Memory B cell (primary cell): Measurements from ENCODE around the gene GOLIM4.

ENCODE experiments used
- ATAC-seq: fragments of 150-1000 bp; cut with Tn5 transposase; 2 replicates; pipeline ENCODE4 v1.10.0; 2021; ENCODE audit warnings: low read depth, mild to moderate bottlenecking, moderate library complexity
- DNase-seq, 2 donors: peaks; one replicate each; pipeline ENCODE4 v3.0.0; 2022; ENCODE audit warnings: low spot score in 2 of 2
- H3K27ac Mint-ChIP-seq: one replicate; pipeline ENCODE4 v1.8.0; 2022; ENCODE audit warnings: mild to moderate bottlenecking, moderate library complexity, mixed read lengths
- H3K27me3 Mint-ChIP-seq: one replicate; pipeline ENCODE4 v1.8.0; 2022; ENCODE audit warnings: mixed read lengths
- H3K36me3 Mint-ChIP-seq: one replicate; pipeline ENCODE4 v1.8.0; 2022; ENCODE audit warnings: mild to moderate bottlenecking, mixed read lengths
- H3K4me1 Mint-ChIP-seq: one replicate; pipeline ENCODE4 v1.8.0; 2022; ENCODE audit warnings: mixed read lengths
- H3K4me3 Mint-ChIP-seq: one replicate; pipeline ENCODE4 v1.8.0; 2022; ENCODE audit warnings: mild to moderate bottlenecking, moderate library complexity, mixed read lengths
- H3K9me3 Mint-ChIP-seq: one replicate; pipeline ENCODE4 v1.8.0; 2022; ENCODE audit warnings: mixed read lengths

The GOLIM4 gene

DNA sequence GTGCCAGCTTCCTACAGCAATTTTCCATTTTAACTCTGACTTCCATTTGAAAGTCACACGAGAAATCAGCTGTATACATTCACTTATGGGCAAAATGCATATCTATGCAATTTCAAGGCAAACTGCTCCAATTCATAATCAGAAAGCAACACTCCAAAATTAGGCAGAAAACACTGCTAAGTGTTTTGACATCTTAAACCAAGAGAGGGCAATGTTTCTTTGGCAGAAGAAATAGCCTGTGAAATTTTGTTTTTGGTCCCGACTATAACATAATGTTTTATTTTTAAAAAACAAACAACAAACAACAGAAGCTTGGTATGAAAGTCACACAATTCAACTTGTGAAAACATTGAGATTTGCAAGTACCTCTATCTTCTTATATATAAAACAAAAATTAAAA is 42.6 kb downstream of the GOLIM4 start:
- peaks cover 4% of the 10 kb centered on the region for H3K4me1 Mint-ChIP-seq
- H3K9me3 Mint-ChIP-seq = no peaks in the 10 kb centered on the region
- ATAC-seq (no peak), DNase-seq (no peak)
- no peak overlapping the region for H3K27ac Mint-ChIP-seq
- peaks cover 6% of the 10 kb centered on the region for H3K36me3 Mint-ChIP-seq
- no peak overlapping the region for H3K4me3 Mint-ChIP-seq
- no peaks in the 10 kb centered on the region for H3K27me3 Mint-ChIP-seq

DNA sequence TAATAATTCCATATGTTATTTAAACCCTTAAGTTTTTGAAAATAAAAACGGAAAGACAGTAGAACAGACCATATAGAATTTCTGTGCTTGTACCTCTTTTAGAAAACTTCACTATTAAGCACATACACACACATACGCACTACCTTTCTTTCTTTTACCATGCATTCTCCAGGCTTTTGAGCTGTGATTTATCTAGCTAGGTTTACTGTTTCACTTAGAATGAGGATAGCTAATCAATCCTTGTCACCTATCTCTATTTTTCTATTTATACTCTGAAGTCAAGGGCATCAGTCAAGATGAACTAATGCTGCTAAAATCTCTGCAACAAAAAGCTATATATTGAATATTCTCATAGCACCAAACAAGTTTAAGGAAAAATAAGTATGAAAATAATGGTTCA is 43.2 kb downstream of the GOLIM4 start:
- H3K27ac Mint-ChIP-seq = no peak overlapping the region
- no peak for DNase-seq
- H3K27me3 Mint-ChIP-seq = no peaks in the 10 kb centered on the region
- peaks cover 6% of the 10 kb centered on the region for H3K36me3 Mint-ChIP-seq
- no peak overlapping the region for H3K4me3 Mint-ChIP-seq
- no peaks in the 10 kb centered on the region for H3K9me3 Mint-ChIP-seq
- peaks cover 4% of the 10 kb centered on the region for H3K4me1 Mint-ChIP-seq
- ATAC-seq = no peak

DNA sequence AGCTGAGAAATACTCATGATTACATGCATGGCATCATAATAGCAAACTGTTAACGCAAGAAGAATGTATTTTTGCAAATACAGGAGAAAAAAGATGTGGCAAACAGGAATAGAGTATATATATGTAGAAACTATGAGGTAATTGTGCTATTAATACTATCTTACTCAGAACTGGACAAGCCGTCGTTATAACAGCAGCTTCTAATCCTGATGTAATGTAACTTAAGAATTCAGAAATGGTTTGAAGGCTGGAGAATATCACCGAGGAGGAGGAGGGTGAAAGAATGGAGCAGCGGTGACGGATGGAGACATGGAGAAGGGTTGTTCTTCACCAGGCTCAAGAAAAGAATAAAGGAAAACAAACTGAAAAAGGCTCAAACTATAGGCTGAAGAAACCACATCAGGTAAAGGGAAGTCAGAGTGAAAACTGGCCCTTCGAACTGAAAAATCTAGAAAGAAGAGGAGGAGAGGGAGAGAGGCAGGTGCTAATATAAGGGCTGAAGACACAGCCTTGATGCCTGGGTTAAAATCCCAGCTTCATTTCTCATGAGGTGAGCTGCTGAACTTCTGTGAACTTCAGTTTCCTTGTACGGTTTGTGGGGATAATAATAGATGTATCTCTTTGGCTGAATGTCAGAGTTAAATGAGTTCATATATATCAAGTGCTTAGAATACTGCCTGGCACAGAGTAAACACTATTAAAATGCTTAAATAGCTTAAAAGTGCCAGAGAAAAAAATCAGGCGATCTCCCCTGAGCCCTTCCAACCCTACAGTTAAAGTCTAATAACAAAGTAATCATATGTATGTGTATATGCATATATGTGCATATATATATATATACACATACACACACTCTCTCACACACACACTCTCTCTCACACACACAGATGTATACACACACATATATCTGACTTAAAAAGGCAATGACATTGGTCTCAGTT is 43.9 kb downstream of the GOLIM4 start:
- Mint-ChIP-seq H3K27me3 (no peaks in the 10 kb centered on the region), H3K4me3 (no peak overlapping the region), H3K9me3 (no peaks in the 10 kb centered on the region), H3K4me1 (peaks cover 4% of the 10 kb centered on the region), H3K27ac (peak overlapping the region; percentile 11), H3K36me3 (peaks cover 5% of the 10 kb centered on the region)
- ATAC-seq (no peak), DNase-seq (no peak)

DNA sequence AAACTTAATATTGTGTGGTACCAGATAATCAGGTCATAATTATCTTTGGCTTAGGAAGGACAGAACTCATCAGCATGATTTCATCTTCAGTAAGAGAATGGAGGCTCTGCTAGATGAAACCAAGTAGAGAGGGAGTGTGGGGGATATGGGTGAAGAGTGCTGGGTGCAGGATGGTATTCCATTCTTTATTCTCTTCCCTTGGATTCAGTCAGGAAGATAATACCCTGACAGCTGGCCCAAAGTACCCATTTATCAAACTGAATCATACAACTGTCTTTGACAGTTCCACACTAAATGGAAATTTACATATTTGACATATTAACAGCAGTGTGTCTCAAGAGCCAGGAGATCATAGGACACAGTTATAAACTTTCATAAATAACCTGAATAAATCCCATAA is 44.7 kb downstream of the GOLIM4 start:
- Mint-ChIP-seq H3K4me3 (no peak overlapping the region), H3K9me3 (no peaks in the 10 kb centered on the region), H3K27me3 (no peaks in the 10 kb centered on the region), H3K4me1 (peaks cover 4% of the 10 kb centered on the region), H3K27ac (peak overlapping the region; percentile 4), H3K36me3 (peaks cover 3% of the 10 kb centered on the region)
- DNase-seq (no peak), ATAC-seq (no peak)

DNA sequence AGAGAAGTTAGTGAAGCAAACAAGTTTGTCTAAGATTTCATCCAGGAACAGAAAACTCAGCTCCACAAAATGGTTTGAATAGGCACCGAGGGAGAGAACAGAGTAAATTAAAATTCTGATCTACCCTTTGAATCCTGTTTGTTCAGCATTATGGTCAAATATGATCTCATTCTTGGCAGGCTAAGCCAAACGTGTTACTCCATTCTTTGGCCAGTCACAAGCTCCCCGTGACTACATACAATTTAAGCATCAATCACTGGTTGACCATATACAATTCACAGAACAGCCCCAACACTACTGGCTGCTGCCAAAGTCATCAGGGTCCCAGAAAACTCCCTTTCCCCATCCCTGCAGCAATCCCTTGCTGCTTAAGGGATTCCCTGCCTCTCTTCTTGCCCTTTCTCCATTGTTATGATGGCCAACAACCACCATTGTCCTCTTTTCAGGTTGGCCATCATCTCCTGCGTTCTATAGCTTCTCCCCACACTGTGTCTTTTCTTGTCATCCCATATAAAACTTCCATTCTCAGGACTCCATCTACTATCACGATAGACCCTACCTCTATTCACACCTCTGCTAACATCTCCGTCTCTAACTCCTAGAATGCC is 46.3 kb downstream of the GOLIM4 start:
- Mint-ChIP-seq H3K9me3 (no peaks in the 10 kb centered on the region), H3K4me3 (no peak overlapping the region), H3K27me3 (no peaks in the 10 kb centered on the region), H3K36me3 (no peaks in the 10 kb centered on the region), H3K27ac (peak overlapping the region; percentile 1), H3K4me1 (peaks cover 4% of the 10 kb centered on the region)
- DNase-seq (no peak), ATAC-seq (no peak)

DNA sequence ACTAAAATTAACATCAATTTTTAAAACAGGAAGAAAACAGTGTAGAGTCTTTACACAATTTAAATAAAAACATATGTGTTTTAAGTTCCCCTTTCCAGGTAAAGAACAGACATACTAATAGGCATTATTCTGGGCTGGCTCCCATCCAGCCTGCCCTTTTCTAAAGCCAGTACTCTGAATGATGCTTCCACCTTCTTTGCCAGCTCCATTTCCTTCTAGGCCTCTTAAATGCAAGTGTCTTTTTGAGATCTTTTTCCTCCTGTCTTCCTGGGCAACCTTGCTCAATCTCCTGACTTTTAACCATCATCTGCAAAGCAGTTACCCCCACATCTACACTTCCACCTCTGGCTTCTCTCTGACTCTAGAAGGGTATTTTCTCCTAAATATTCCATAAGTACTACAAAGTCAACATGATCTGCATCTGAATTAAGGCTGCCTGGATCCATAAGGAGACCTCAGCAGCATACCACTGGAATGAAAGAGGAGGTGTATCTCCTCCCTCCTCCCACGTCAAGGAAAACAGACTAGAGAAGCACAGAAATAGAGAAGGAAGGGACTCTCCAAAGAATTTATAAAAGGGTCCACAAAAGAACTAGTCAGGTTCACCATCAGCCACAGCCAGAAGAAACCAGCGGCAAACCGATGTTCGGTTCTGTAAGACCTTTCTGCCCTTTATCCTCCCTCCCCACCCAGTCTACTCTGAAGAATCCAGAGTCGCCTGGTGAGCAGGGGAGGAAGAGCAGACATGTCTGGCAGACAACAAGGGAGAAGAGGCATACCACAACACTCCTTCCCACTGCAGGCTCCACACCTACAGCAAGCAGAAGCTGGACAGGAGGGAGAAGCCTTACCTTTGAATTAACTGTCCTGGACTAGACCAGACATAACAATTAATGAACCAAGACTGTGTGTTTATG is 47.1 kb downstream of the GOLIM4 start:
- Mint-ChIP-seq H3K4me3 (no peak overlapping the region), H3K36me3 (no peaks in the 10 kb centered on the region), H3K27ac (no peak overlapping the region), H3K4me1 (peaks cover 4% of the 10 kb centered on the region), H3K9me3 (no peaks in the 10 kb centered on the region), H3K27me3 (no peaks in the 10 kb centered on the region)
- ATAC-seq (no peak), DNase-seq (no peak)

DNA sequence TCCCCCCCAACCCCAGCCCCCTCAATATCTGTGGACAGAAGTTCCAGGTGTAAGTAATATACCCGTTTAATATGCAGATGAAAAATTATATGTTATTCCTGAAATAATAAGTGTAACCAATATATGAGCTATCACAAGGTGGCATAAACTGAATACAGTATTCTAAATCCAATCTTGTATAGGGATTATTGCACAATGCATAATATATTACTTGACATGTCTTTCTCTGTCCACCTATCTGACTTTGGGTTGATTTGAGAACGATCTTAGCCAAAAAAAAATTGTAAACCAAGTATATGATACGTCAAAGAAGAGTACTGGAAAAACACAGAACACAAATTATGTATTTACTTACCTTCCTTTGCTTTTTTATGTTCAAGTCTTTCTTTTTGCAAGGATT is 47.8 kb downstream of the GOLIM4 start:
- no peak for DNase-seq
- ATAC-seq = no peak
- no peak overlapping the region for H3K27ac Mint-ChIP-seq

DNA sequence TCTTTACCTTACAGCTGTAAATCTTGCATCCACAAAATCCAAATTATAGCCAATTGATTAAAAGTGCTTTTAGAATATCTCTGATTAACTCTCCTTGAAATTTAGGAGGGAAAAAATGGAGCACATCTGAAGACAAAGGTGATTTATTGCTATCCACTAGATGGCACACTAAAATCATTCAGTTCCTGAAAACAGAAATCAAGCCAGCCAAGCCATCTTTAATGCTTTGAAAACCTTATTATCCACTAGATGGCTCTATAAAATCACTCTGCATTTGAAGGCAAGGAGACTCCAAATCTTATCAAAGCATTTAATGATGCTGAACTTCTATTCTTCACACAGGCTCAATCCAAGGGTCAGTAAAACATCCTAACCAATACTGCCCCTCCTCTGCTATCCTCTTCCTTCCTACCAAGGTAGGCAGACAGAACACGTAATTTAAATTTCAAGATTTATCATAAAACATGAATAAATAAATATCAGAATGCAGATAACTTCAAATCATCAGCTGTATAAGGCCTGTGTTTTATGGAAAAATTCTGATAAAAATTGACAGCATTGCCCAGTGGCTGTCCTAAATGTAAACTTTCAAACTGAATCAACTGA is 48.4 kb downstream of the GOLIM4 start:
- ATAC-seq = peak; percentile 90
- Mint-ChIP-seq H3K27me3 (no peaks in the 10 kb centered on the region), H3K36me3 (peaks cover 6% of the 10 kb centered on the region), H3K4me3 (no peak overlapping the region), H3K9me3 (no peaks in the 10 kb centered on the region), H3K4me1 (peaks cover 4% of the 10 kb centered on the region), H3K27ac (no peak overlapping the region)
- DNase-seq = peak in 1 of 2 donors; percentile 54

More for the DNA sequence above, 47.8 kb downstream of the GOLIM4 start:
- peaks cover 4% of the 10 kb centered on the region for H3K4me1 Mint-ChIP-seq
- H3K27me3 Mint-ChIP-seq = no peaks in the 10 kb centered on the region
- no peaks in the 10 kb centered on the region for H3K9me3 Mint-ChIP-seq
- H3K4me3 Mint-ChIP-seq = no peak overlapping the region
- H3K36me3 Mint-ChIP-seq = peaks cover 2% of the 10 kb centered on the region

DNA sequence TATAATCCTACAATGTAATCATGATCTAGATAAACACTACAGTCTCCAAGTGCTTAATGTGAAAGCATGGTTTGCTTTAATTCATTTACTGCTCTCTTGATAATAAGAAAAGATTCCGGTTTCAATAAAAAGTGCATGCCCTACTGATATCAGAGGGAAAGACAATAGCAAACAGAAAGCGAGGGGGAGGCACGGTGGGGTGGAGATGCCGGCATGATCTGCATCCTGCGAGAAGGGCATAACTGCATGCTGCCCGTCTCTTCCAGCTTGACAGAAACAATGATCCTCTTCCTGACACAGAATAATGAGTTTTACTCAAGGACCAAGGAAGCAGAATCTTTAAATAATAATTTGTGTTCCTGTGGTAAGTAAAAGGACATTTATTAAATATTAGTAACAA is 51.7 kb downstream of the GOLIM4 start:
- H3K27me3 Mint-ChIP-seq = no peaks in the 10 kb centered on the region
- H3K27ac Mint-ChIP-seq = no peak overlapping the region
- H3K9me3 Mint-ChIP-seq = no peaks in the 10 kb centered on the region
- no peak overlapping the region for H3K4me3 Mint-ChIP-seq
- no peak for ATAC-seq
- H3K4me1 Mint-ChIP-seq = no peaks in the 10 kb centered on the region
- DNase-seq = no peak
- peaks cover 11% of the 10 kb centered on the region for H3K36me3 Mint-ChIP-seq

DNA sequence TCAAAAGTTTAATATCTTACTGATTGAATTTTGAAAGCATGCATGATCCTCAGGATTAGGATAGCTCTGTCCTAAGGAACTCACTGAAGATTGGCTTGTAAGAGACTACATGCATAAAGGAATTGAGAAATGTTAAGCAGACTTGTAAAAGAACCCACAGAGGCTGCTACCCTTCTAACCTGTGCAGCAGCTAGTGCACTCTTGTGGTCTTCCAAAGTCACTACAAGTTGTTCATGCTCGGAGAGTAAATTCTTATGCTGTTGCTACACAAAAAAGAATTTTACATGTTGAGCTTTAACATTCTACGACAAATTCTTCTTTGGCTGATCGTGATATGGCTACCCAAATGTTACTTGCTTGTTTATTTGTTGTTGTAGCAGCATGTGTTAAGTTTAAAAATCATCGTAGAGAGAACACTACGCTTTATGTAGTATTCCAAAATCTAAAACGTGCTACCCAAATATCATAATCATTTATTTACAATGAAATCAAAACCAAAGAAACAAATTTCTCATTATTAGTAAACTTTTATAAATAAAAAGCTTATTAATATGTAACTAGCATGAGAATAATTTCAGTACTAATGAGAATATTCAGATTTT is 55.0 kb downstream of the GOLIM4 start:
- no peak for DNase-seq
- H3K27ac Mint-ChIP-seq = no peak overlapping the region
- H3K4me1 Mint-ChIP-seq = no peaks in the 10 kb centered on the region
- H3K9me3 Mint-ChIP-seq = no peaks in the 10 kb centered on the region
- H3K36me3 Mint-ChIP-seq = peaks cover 14% of the 10 kb centered on the region
- no peaks in the 10 kb centered on the region for H3K27me3 Mint-ChIP-seq
- no peak for ATAC-seq
- no peak overlapping the region for H3K4me3 Mint-ChIP-seq

DNA sequence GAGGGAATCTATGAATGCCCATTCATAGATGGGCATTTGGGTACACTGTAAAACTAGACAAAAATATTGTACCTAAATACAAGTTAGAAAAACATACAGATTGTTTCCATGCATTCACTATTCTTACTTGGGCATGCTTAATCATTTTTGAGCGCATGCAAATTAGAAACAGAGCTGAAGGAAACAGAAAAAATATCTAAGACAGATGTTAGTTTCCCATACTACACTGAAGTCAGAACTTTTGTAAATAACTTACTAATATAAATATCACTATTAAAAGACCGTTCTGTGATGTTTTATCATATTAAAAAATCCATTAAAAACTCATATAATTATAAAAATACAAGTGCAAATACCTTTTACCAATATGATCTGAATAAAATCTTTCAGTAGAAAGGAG is 58.7 kb downstream of the GOLIM4 start:
- Mint-ChIP-seq H3K36me3 (peaks cover 24% of the 10 kb centered on the region), H3K4me1 (no peaks in the 10 kb centered on the region), H3K27ac (no peak overlapping the region), H3K27me3 (no peaks in the 10 kb centered on the region), H3K9me3 (peaks cover 3% of the 10 kb centered on the region), H3K4me3 (no peak overlapping the region)
- no peak for DNase-seq
- ATAC-seq = no peak

DNA sequence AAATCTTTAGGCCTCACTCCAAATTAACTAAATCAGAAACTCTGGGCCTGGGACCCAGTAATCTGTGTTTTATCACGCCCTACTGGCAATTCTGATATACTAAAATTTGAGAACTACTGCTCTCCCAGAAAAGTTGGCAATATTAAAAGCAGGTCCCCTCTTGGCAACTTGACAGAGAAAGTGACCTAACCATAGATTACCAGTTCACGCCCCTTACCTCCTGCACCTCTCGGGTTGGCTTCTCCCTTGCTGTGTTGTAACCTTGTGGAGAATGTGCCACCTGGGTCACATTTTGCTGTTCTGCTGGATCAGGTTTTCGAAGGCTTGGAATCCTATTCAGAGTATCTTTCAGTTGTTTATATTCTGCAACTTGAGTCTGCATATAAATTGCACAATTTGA is 59.1 kb downstream of the GOLIM4 start:
- Mint-ChIP-seq H3K9me3 (peaks cover 3% of the 10 kb centered on the region), H3K36me3 (peaks cover 25% of the 10 kb centered on the region)

DNA sequence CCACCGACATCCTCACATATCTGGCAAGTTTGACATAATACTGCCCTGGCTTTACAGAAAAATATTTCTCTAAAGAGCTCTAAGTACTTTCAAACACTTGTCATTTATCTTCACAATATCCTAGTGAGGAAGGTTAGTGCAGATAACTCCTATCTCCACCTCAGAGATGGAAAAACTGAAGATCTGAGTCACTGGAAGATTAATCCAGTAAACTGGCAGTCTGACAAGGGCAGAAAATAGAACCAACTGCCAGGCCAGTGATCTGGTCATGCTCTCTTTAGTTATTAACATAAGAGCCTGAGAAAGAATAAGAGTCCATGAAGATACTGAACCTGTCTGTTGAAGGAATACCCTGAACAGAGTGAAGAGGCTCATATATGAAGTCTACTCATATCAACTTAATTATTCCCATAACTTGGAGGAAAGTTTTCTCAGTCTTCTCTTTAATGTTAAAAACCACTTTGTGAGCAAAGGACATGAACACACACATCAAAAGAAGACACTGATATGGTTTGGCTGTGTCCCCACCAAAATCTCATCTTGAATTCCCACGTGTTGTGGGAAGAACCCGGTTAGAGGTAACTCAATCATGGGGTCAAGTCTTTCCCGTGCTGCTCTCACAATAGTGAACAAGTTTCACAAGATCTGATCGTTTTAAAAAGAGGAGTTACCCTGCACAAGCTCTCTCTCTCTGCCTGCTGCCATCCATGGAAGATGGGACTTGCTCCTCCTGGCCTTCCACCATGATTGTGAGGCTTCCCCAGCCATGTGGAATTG is 61.4 kb downstream of the GOLIM4 start:
- Mint-ChIP-seq H3K27ac (no peak overlapping the region), H3K4me1 (no peaks in the 10 kb centered on the region), H3K36me3 (peaks cover 30% of the 10 kb centered on the region), H3K4me3 (no peak overlapping the region), H3K9me3 (peaks cover 3% of the 10 kb centered on the region), H3K27me3 (no peaks in the 10 kb centered on the region)
- no peak for DNase-seq
- no peak for ATAC-seq

More for the DNA sequence above, 59.1 kb downstream of the GOLIM4 start:
- ATAC-seq (no peak), DNase-seq (no peak)
- no peak overlapping the region for H3K27ac Mint-ChIP-seq
- H3K4me3 Mint-ChIP-seq = no peak overlapping the region
- no peaks in the 10 kb centered on the region for H3K4me1 Mint-ChIP-seq
- no peaks in the 10 kb centered on the region for H3K27me3 Mint-ChIP-seq
